Breast epithelium (tissue), 3 donors: Measurements from ENCODE around the gene ATG2B.

Experiments used
- CTCF ChIP-seq, 3 donors: fragments of 450-650 bp; IDR thresholded peaks; one replicate each; pipeline ENCODE4 v1.5.1; 2016 to 2017; ENCODE audit warnings: antibody characterized with exemption in 3 of 3, mild to moderate bottlenecking in 3 of 3, moderate library complexity in 3 of 3
- POLR2A ChIP-seq: fragments of 450-650 bp; IDR thresholded peaks from one replicate; pipeline ENCODE4 v1.6.1; 2016; ENCODE audit warnings: antibody characterized with exemption, mild to moderate bottlenecking, moderate library complexity
- POLR2AphosphoS5 ChIP-seq, 3 donors: sonication (generic); formaldehyde crosslinking; IDR thresholded peaks; one replicate each; pipeline ENCODE4 v1.6.1; 2017; ENCODE audit warnings: antibody characterized with exemption in 3 of 3

- no peak for TF ChIP-seq CTCF (IDR thresholded peaks at IDR 0.05)
- TF ChIP-seq POLR2A: peak; percentile 23
- TF ChIP-seq POLR2AphosphoS5 (IDR thresholded peaks at IDR 0.05): peak; percentile 45 to 79 (median 78)
These were observed at the start of gene ATG2B, which contains the start of gene GSKIP for GRCh38 chr14:96362965-96363750.
